SIG-M5 (cell line): Measurements from ENCODE around the gene ZNF654.
"Not testable (repeated sequence)": the region's sequence is repeated elsewhere in the genome, so short reads cannot be mapped to it uniquely, and the experiment has no call there.

Source experiments
- DNase-seq: peaks from one replicate; lab custom pipeline; 2025; lab: John Stamatoyannopoulos, UW

The ZNF654 gene

GRCh38 chr3:88061746-88062145 lies 2.7 kb downstream of the ZNF654 start:
- DNase-seq = no peak

DNA sequence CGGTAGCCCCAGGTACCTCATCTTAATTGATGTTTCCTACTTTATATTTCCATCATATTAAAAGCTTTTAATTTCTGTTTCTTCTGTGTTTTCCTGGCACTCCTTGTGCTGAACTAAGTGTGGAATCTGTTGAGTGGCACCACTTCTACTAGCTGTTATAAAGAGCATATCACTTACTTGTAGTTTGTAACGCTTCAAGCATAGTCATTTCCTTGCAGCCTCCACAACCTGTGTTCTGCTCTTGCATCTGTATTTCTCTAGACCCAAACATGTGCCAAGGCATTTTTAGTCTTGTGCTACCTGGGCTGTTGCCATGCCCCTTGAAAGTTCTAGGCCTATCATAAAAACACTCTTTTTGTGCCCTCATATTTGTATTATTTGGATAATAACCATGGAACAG lies 16.0 kb downstream of the ZNF654 start:
- no peak for DNase-seq

DNA sequence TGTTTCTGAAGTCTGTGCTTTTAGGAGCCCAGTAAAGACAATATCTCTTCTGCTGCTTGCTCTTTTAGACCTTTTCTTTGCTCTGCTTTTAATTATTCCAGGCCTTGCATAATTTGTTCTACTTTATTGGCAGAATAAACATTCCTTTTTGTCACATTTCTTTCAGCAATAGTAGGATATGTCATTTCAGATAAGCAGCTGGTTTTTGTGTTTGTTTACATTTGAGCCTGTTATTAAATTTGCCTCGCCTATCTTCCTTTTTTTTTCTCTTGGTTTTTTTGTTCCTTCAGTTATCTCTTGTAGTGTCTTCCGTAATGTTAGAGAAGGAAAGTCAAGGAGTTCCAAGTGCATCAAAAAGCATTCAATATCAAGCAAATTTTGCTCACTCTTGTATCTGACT lies 16.4 kb downstream of the ZNF654 start:
- DNase-seq = no peak

GRCh38 chr3:88076712-88077111 lies 17.7 kb downstream of the ZNF654 start:
- no peak for DNase-seq

DNA sequence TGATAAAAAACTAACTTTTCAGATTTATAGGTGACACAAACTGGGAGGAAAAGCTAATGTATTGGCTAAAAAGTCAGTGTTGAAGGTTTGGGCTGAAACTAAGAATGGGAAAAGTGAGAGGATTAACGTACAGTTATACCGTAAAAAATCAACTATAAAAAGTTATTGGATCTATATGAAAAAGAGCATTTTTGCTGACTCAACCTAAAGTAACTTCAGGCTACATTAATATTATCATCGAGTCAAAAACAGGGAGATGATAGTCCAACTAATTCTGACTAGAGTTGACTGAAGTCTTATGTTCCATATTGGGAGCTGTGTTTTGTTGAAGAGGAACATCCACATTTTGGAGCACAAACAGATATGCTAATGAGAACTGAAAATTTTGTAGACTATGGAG lies 19.9 kb downstream of the ZNF654 start:
- DNase-seq = no peak

- no peak for DNase-seq
Observed at GRCh38 chr3:88082854-88083253, 23.8 kb downstream of the ZNF654 start.

GRCh38 chr3:88084097-88084501 lies 25.0 kb downstream of the ZNF654 start:
- DNase-seq = no peak

DNA sequence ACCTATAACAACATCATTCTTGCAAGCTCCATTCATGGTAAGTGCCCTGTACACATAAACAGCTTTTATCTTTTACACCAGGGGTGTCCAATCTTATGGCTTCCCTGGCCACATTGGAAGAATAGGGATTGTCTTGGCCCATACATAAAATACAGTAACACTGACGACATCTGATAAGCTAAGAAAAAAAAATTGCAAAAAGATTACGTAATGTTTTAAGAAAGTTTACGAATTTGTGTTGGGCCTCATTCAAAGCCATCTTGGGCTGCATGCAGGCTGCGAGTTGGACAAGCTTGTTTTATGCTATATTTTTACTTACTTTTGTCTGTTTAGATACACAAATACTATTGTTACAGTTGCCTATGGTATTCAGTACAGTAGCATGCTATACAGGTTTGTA lies 31.6 kb downstream of the ZNF654 start:
- DNase-seq = no peak

DNA sequence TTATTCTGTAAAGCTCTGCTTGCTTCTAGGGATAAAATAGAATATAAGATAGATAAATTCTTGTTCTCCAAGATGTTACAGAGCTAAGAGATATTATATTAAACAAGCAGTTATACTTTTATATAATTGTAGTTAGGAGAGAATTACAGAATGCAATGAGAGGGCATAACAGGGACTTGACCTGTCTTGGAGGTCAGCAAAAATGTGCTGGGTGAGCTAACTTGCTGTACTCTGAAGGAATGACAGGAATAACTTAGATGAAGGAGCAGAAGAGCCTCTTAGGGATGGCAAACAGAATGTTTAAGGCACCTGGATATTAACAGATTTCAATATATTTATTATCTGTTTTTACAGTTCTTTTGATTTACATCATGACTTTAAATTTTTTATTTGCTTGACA lies 33.2 kb downstream of the ZNF654 start:
- no peak for DNase-seq

DNA sequence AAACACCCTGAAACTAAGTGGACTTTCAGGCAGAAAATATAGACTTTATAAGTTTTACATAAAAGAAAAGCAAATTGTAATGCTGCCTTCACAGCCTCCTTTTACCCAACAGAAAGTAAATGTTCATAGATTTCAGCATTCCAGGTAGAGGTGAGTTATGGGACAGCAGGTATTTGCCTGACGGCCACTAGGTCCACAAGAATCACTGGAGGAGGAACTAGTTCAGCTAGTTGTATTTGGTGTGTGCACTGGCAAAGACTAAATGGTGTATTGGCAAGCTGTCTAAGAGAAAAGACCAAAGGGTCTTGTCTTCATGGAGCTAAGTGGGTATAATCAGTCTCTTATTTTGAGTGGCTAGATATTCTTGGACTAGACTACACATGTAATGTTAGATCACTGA lies 34.2 kb downstream of the ZNF654 start:
- DNase-seq = no peak

- DNase-seq = no peak
Observed at GRCh38 chr3:88101142-88101541, 42.1 kb downstream of the ZNF654 start.

GRCh38 chr3:88105325-88105724 lies 46.3 kb downstream of the ZNF654 start:
- DNase-seq = no peak

DNA sequence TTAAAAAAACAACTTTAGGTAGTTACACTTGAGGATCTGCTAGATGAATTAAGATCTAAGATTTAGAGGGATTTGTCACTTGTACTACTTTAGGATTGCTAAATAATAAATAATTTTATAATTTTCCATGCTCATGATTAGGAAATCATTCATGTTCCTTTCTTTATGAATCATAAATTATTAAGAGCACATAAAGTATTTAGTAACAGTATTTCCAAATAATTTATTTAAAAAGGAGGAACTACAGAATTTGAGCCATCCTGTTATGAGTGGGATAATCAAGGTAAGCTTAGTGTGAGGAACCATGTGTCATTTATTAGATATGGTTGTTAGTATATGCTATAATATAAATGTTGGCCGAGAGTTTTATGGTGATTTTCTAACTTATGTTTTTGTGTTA lies 53.2 kb downstream of the ZNF654 start:
- no peak for DNase-seq

DNA sequence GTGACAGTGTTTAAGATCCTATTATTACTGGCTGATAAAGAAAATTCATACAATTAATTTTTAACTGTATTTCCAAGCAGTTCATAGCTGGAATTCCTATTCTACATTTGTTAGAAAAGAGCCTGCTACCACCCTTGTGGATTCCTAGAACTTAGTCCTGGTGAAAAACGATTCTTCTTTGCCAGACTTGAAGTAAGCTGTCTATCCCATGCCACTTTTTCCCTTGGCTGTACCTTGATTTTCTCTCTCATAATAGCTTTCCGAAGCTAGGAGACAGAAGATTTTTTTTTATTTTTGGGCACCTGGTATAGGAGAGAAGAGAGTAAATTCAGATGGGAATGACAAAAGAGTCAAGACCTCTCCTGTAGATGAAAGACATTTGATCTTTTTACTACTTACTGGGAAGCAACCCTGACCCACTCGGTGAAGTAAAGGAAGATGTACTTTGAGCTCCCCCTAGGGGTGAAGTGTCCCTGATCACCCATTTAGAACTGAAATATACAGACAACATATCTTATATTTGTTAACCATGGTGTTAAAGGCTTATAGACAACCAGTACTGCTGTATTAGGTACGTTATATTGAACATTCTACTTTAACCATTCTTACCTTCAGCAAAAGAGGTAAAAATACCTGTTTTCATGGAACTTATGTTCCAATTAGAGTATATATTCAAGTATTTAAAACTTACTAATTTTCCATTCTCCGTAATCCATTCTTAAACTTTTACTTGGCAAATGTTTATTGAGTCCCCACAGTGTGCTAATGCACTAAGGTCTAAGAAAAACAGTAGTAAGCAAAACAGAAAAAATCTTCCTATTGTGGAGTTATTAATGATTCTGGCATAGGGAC lies 54.5 kb downstream of the ZNF654 start:
- peak; percentile 9 for DNase-seq

DNA sequence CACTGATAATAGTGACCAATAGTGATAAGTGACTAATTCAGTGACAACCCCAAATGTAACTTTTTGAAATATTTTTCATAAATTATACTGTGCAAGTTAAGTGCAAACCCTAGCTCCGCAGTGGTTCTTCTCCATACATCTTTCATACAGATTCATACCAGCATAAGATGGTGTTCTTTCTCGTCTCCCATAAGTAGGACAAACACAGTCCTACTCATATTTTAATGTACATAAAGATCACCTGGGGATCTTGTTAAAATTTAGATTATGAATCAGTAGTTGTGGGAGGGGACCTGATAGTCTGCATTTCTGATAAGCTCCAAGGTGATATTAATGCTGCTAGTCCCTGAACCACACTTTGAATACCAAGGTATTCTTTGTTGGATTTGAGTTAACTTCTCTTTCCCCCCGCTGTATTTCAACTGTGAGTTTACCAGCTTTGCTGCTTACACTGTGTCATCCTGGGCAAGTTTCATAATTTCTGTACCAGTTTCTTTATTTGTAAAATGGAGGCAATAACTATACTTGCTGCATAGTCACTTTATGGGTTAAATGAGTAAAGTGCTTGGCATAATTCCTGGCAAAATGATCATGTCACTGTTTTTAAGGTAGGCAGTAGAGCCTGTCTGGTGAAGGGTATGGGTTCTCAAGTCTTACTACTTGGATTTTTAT lies 56.0 kb downstream of the ZNF654 start:
- DNase-seq = no peak

- no peak for DNase-seq
Observed at GRCh38 chr3:88117683-88118082, 58.6 kb downstream of the ZNF654 start.

GRCh38 chr3:88118603-88119002 lies 59.5 kb downstream of the ZNF654 start:
- not testable (repeated sequence) for DNase-seq

DNA sequence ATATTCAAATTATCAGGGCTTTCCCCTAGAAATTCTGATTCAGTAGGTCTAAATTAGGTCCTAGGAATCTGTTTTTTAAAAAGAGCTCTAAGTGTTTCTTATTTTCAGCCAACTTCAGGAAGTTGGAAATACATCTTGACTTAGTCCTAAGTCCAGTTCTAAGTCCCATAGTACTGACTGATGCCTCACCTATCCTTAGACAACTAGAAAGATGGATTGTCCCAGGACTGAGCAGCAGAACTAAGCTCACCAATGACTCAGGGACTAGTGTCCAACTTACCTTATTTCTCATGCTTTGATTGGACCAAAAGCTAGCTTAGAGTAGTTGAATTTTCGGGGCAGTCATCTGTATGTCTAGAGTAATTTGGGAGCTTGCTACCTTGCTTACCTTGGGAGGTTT lies 64.5 kb downstream of the ZNF654 start:
- DNase-seq = no peak

GRCh38 chr3:88131695-88132094 lies 72.6 kb downstream of the ZNF654 start:
- DNase-seq = no peak

DNA sequence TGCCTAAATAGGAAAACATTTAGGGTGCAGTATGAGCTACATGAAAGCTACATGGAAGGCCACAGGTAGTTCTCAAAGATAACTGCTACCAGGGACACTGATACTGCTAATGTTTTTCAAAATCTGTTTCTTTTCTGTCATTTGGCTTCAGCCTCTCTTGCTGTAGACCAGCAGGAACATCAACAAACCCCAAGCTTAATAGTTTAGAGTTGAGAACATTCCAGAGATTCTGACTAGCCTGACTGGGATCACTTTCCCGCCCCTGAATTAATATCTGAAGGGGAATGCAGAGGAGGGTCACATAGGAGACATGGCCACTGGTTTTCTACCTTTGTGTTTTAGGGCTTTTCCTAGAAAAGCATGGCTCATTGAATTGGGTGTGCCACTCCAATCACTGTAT lies 73.8 kb downstream of the ZNF654 start:
- no peak for DNase-seq

GRCh38 chr3:88133711-88134263 lies 74.7 kb downstream of the ZNF654 start:
- no peak for DNase-seq

GRCh38 chr3:88137836-88138235 lies 78.8 kb downstream of the ZNF654 start:
- DNase-seq = no peak

GRCh38 chr3:88141458-88142083 lies 82.5 kb downstream of the ZNF654 start:
- no peak for DNase-seq
